ENCODE measurements around the gene EYS. TPM values are rescaled to one million over a fixed set of nuclear protein-coding genes. Genes with fewer than 3 reads are reported as not detected.

The EYS gene
- total and polyA plus RNA-seq, 9 of the 15 experiments (the other 6 are each of a cell fraction or from before 2014, with no cell fraction given), result 0.03 to 0.36 (median 0.10) TPM; not detected in 2

GRCh38 chr6:64489763-64490162, 1217.3 kb downstream of the EYS start:
- intact Hi-C loops (cut with micrococcal nuclease), result no loop called here
- Histone ChIP-seq H3K4me3 (no peak overlapping the region), H3K36me3 (ENCODE audit: control insufficient read depth, insufficient read depth, low read length) (no peaks in the 10 kb centered on the region), H3K4me1 (replicated peaks in 1 of 2; ENCODE audit: control insufficient read depth in 2 of 2, insufficient read depth in 2 of 2, low read length in 2 of 2) (no peaks in the 10 kb centered on the region), H3K9ac (ENCODE audit: insufficient read depth in 1 of 2, low read depth in 2 of 2, low read length in 2 of 2) (no peak overlapping the region), H4K20me1 (replicated peaks; ENCODE audit: control insufficient read depth, insufficient read depth, low read length) (no peaks in the 10 kb centered on the region), H3K9me3 (replicated peaks; ENCODE audit: control insufficient read depth, insufficient read depth, low read depth, low read length) (0 out of 2 replicates have a peak, but pooled peaks cover 2% of the 10 kb centered on the region), H3K9me1 (ENCODE audit: control insufficient read depth, insufficient read depth, low read length) (no peaks in the 10 kb centered on the region), H3K79me2 (ENCODE audit: control insufficient read depth, insufficient read depth, low read length) (no peaks in the 10 kb centered on the region), H3K27ac (ENCODE audit: extremely low read depth, low read depth, low read length) (no peak overlapping the region), H2AFZ (ENCODE audit: low read depth, low read length) (no peak overlapping the region), H3K27me3 (ENCODE audit: control insufficient read depth in 2 of 2, insufficient read depth in 2 of 2, low read length in 2 of 2) (no peaks in the 10 kb centered on the region), H3K4me2 (ENCODE audit: insufficient read depth, low read length) (no peak overlapping the region)
- FAIRE-seq (no peak), ATAC-seq (no peak), DNase-seq (ENCODE audit: extremely low read depth in 1 of 4, low spot score in 3 of 4) (no peak)
- 7% methylated on average over 2 of the region's 2 CpGs for WGBS (ENCODE audit: insufficient coverage, low coverage, missing lambda C conversion rate)
- in situ Hi-C loops (cut with MboI), result no loop called here
- TF ChIP-seq ERF (CRISPR knock-in tag; IDR thresholded peaks at IDR 0.05) (no peak), CC2D1A (IDR thresholded peaks at IDR 0.05) (no peak), SMAD2 (IDR thresholded peaks at IDR 0.05; ENCODE audit: low read depth, low read length) (no peak), SOX6 (IDR thresholded peaks at IDR 0.05) (no peak), MLLT1 (IDR thresholded peaks at IDR 0.05) (no peak), TRIM24 (IDR thresholded peaks at IDR 0.05) (no peak), ZNF239 (CRISPR knock-in tag; IDR thresholded peaks at IDR 0.05) (no peak), HCFC1 (IDR thresholded peaks at IDR 0.05; ENCODE audit: low read depth, low read length) (no peak), NEUROD1 (IDR thresholded peaks at IDR 0.05; ENCODE audit: borderline replicate concordance, low read depth, low read length, partially characterized antibody) (no peak), PRPF4 (IDR thresholded peaks at IDR 0.05; ENCODE audit: insufficient read depth, low read depth, low read length, poor library complexity, severe bottlenecking) (no peak), KAT7 (CRISPR knock-in tag; IDR thresholded peaks at IDR 0.05; ENCODE audit: borderline replicate concordance) (no peak), KLF6 (CRISPR knock-in tag; IDR thresholded peaks at IDR 0.05; ENCODE audit: borderline replicate concordance) (no peak), PURB (CRISPR knock-in tag; IDR thresholded peaks at IDR 0.05; ENCODE audit: low read depth) (no peak), TBL1XR1 (IDR thresholded peaks at IDR 0.05; ENCODE audit: low read length in 2 of 2) (no peak)
- no TSS peak for BruUV-seq (replicated peaks)
- POLR2A ChIA-PET, result no interaction called here
- CTCF ChIA-PET (ENCODE audit: low intra/inter-chr PET ratio), result no interaction called here
